HG03432 (cell line): ENCODE measurements around the gene FAM217B.

Source experiments
- ATAC-seq: cut with Tn5 transposase; IDR thresholded peaks from one replicate; pipeline ENCODE4 v1.9.1; 2021; ENCODE audit warnings: mild to moderate bottlenecking, moderate library complexity; ENCODE audit not compliant: unreplicated experiment

Gene FAM217B, protein sequence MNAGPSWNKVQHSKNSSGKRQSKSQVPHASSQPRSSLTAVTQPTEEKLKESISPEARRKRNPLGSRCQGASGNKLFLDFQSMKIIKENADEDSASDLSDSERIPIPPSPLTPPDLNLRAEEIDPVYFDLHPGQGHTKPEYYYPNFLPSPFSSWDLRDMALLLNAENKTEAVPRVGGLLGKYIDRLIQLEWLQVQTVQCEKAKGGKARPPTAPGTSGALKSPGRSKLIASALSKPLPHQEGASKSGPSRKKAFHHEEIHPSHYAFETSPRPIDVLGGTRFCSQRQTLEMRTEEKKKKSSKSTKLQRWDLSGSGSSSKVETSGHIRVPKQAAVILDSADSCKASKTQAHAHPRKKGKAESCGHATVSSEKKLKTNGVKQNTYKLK

DNA sequence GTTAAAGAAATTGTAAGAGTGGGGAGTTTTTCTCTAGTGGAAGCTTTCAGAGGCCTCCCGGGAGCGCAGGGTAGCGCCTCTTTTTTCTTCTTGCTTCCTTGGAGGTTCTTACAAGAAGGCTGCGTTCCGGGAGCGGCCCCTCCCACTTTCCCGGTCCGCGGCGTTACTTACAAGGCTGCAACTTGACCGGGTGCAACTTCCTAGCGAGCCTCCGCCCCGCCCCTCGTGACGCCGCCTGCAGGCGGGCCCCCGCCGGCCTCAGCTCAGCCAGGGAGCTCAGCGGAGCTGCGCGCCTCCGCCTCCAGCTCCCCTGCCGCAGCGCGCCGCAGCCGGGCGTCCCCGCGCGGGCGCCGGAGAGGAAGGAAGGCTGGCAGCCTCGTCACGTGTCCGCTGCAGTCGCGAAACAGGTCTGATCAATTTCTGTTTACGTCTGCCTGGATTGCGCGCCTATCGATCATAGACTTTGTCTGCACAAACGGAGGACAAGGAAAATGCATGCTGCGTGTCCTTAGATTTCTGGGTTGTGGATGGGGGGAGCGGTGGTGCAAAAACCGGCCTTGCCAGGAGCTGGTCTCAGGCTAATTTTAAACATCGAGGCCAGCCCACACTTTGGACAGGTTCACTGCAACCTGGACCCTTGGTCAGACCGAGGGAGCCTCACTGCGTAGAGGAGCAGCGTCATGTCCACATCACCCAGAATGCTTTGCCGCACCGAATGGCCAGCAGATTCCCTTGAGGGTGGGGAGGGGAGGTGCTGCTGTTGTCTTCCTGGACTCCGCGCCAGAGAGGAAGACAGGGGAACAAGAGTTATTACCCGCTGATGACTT lies at the start of gene FAM217B, which contains the start of gene PPP1R3D:
FAM217B (plus strand) TSS at position 261 of the 827 bp plus-strand sequence. CDS start 3,555 bp downstream, outside the sequence.
PPP1R3D (minus strand) TSS at position 177 of the 827 bp plus-strand sequence. CDS start 374 bp downstream, outside the sequence.
- ATAC-seq: peak; percentile 96

DNA sequence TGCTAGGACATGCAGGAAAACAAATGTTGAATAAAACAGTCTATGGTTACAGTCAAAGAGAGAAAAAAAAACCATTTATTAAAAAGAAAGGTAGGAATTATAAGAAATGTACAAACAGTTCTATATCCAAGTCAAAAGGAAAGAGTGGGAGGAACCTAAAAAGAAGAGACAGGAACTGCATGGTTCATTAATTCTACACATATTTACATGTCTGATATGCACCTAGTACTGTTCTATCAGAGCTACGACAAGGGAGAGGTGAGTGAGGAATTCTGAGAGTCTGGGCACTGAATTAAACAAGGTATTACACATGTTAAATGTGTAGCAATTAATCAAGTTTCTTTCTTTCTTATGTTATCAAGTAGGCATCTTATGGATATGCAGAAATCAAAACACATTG lies 48.6 kb upstream of the FAM217B start:
- ATAC-seq: peak; percentile 55

GRCh38 chr20:59895908-59896307 lies 44.3 kb upstream of the FAM217B start:
- no peak for ATAC-seq

GRCh38 chr20:59902470-59902869 lies 37.7 kb upstream of the FAM217B start:
- ATAC-seq: no peak

- no peak for ATAC-seq
These were observed 36.6 kb upstream of the FAM217B start for GRCh38 chr20:59903621-59904020.

DNA sequence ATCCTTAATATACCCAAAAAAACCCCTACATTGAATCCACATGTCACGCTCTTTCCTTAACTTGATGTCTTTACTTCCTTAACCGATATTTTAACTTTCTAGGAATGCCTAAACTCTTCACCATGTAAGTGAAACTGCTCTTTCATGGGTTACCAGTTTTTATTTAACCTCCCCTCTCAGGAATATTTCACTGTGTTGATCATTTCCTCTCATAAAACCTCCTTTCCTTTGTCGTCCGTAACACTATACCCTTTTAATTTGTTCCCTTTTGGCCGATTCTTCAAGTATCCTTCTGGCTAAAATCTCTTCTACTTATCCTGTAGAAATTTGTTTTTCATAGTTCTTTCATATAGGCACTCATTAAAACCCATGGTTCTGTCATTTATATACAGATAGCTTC lies 31.3 kb upstream of the FAM217B start:
- ATAC-seq: no peak

GRCh38 chr20:59911041-59911440 lies 29.1 kb upstream of the FAM217B start:
- ATAC-seq: no peak

GRCh38 chr20:59912609-59913008 lies 27.6 kb upstream of the FAM217B start:
- ATAC-seq: no peak

GRCh38 chr20:59920944-59921343 lies 19.2 kb upstream of the FAM217B start:
- no peak for ATAC-seq

GRCh38 chr20:59923514-59923913 lies 16.7 kb upstream of the FAM217B start:
- ATAC-seq: no peak

- no peak for ATAC-seq
These were observed 14.8 kb upstream of the FAM217B start for GRCh38 chr20:59925359-59925758.

DNA sequence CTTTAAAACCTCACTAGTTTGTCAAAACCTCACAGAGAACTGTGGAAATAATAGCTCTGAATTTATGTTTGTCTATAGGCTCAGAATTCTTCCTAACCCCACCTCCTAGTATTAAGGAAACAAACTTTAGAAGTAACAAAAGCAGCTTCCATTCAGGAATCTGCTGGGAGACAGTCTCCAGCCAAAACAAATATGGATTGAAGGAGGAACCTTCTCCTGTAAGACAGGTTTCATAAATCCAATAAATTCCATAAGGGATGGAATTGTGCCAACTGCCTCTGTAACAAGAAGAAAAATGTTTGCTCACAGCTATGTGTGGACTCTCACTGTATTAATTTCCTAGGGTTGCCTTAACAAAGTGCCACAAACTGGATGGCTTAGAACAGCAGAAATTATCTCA lies 14.3 kb upstream of the FAM217B start:
- no peak for ATAC-seq

GRCh38 chr20:59931511-59932312 lies 8.5 kb upstream of the FAM217B start:
- no peak for ATAC-seq

- no peak for ATAC-seq
These were observed 7.4 kb upstream of the FAM217B start for GRCh38 chr20:59932616-59933295.

DNA sequence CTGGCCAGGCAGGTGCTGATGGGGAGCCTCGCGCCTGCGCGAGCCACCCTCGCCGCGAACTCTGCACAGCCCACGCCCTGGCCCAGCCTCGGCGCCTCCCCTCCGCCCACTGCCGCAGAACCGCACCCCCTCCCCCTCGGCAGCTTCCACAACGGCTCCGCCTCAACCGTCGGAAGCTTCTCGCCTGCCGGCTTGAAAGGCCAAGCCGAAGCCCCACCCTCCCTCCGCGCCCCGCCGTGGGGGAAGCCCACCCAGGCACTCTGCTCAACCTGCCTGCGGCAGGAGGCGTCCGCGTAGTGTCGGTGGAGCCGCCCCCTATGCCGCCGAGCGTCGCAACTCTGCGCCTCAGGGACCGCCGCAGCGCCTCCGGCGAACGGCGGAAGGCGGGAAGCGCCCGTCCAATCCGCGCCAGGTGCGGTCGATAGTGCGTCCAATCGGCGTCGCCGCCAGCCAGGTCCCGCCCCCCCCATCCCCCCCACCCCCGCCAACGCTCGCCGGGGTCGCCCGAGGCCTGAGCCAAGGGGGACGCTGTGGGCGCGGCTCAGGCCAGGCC lies 6.8 kb upstream of the FAM217B start, which contains the start of gene SYCP2:
SYCP2 (minus strand) TSS at position 342 of the 553 bp plus-strand sequence. CDS start 11,224 bp downstream, outside the sequence.
- no peak for ATAC-seq

- ATAC-seq: peak; percentile 94
These were observed 6.2 kb upstream of the FAM217B start for GRCh38 chr20:59933849-59934585.

GRCh38 chr20:59935457-59936185 lies 4.6 kb upstream of the FAM217B start:
- no peak for ATAC-seq

DNA sequence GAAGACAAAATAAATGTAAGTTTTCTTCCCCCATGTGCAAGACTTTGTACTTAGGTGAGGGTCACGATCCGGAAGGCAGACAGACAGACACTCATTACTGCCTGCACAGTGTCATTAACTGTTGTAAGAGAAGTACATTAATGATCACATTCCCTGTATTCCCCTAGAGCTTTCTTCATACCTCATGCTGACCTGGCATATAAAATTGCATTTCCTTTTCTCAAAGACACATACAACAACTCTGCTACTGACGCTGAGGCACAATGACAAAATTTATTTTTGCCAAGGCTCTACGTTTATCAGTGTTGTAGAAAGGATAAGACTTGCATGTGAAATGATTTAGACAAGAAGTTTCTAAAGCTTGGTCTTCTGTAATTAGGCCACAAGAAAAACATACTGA lies 3.8 kb upstream of the FAM217B start:
- no peak for ATAC-seq

DNA sequence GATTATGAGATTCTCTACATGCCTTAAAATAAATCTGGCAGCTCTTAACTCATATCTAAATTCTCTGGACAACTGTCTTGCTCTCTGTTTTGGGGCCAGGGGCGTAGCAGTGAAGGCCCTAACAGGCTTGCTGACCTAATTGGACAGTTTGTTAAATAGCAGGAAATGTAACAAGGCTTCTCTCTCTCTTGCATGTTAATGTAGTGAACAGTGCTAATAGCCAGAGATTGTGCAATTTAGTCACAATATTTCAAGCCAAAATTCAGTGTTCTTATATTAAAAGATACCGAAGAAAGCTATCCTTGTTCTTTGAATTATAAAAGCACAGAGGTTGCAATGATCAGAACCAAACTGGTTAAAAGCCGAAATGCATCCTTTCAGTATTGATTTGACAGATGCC lies 3.0 kb upstream of the FAM217B start:
- ATAC-seq: no peak
